ENCODE results near the gene CPEB3. TPM values are rescaled to one million over a fixed set of nuclear protein-coding genes. Genes with fewer than 3 reads are reported as not detected.

Gene CPEB3
- polyA plus RNA-seq, 2 of the 4 experiments (the other 2 are of a cell fraction) = 0.37 to 0.41 TPM

DNA sequence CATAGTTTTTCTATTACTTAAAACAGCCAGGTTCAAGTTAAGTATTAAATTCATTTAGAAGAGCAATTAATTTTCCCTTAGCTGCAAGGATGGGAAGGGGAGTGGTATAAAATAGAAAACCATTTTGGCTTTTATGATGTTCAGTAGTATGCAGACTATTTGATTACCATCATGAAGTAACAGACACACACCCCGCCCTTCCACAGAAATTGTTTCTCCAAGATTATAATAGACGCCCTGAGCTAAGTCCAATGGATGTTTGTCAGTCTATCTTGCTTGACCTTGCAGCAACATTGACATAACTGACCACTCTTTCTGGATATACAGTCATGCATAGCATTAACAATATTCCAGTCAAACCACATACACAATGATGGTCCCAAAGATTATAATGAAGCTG is 42.3 kb downstream of the CPEB3 start:
- no peak for TF ChIP-seq EHMT2 (IDR thresholded peaks at IDR 0.05; ENCODE audit: low read depth)
- no peak for TF ChIP-seq TP53 (CRISPR knock-in tag; IDR thresholded peaks at IDR 0.05)
- TF ChIP-seq RFX5 (IDR thresholded peaks at IDR 0.05) = no peak
- TF ChIP-seq MAX (IDR thresholded peaks at IDR 0.05) = no peak
- no peak for TF ChIP-seq POLR2A (IDR thresholded peaks at IDR 0.05; ENCODE audit: low read length)
- TF ChIP-seq NR3C1 (IDR thresholded peaks at IDR 0.05) = no peak
- TF ChIP-seq HOXA7 (CRISPR knock-in tag; IDR thresholded peaks at IDR 0.05) = no peak
- FAIRE-seq = no peak
- Histone ChIP-seq H3K27ac (no peak overlapping the region), H3K4me2 (no peak overlapping the region), H3K4me1 (peaks cover 2% of the 10 kb centered on the region; the same call in 1 of the 3 replicates), H3K9me3 (no peaks in the 10 kb centered on the region), H3K4me3 (no peak overlapping the region)
- DNase-seq (ENCODE audit: low read depth in 1 of 2, low spot score in 1 of 2) = no peak
- 79% methylated on average over 2 of the region's 2 CpGs for WGBS (ENCODE audit: missing lambda C conversion rate)
- ChIA-PET CTCF (interaction anchor here (1.4 kb wide), 1 partner anchor 161 kb away, joined by 4 read pairs; no protein-coding TSS in a partner anchor), POLR2A (no interaction called here)
- no peak for ATAC-seq

- ChIA-PET CTCF (interaction anchor here (1.2 to 1.5 kb wide), 2 partner anchors 119 to 157 kb away, joined by 3 read pairs; no protein-coding TSS in a partner anchor), POLR2A (no interaction called here)
- FAIRE-seq (no peak), DNase-seq (ENCODE audit: low read depth in 1 of 2, low spot score in 1 of 2) (no peak), ATAC-seq (no peak)
- no peak overlapping the region for H3K4me2 ChIP-seq
- peaks cover 9% of the 10 kb centered on the region; the same call in 1 of the 3 replicates for H3K4me1 ChIP-seq
- H3K9me3 ChIP-seq = no peaks in the 10 kb centered on the region
- TF ChIP-seq RNF2 (IDR thresholded peaks at IDR 0.05; ENCODE audit: borderline replicate concordance, low read depth) (no peak), PHF8 (IDR thresholded peaks at IDR 0.05; ENCODE audit: borderline replicate concordance, low read depth) (no peak), CEBPB (IDR thresholded peaks at IDR 0.05) (no peak), HOXB13 (CRISPR knock-in tag; IDR thresholded peaks at IDR 0.05; ENCODE audit: low read depth) (no peak), ELK1 (IDR thresholded peaks at IDR 0.05; ENCODE audit: low read depth, low read length) (no peak), RCOR1 (IDR thresholded peaks at IDR 0.05; ENCODE audit: low read depth, low read length) (no peak), NR3C1 (IDR thresholded peaks at IDR 0.05) (no peak), EHMT2 (IDR thresholded peaks at IDR 0.05; ENCODE audit: low read depth) (no peak), CBX2 (IDR thresholded peaks at IDR 0.05; ENCODE audit: borderline replicate concordance, low read depth) (no peak), TFCP2L1 (CRISPR knock-in tag; IDR thresholded peaks at IDR 0.05) (no peak)
- TF ChIP-seq, protein P1, sequence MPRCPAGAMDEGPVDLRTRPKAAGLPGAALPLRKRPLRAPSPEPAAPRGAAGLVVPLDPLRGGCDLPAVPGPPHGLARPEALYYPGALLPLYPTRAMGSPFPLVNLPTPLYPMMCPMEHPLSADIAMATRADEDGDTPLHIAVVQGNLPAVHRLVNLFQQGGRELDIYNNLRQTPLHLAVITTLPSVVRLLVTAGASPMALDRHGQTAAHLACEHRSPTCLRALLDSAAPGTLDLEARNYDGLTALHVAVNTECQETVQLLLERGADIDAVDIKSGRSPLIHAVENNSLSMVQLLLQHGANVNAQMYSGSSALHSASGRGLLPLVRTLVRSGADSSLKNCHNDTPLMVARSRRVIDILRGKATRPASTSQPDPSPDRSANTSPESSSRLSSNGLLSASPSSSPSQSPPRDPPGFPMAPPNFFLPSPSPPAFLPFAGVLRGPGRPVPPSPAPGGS (IDR thresholded peaks at IDR 0.05) = no peak
- no peak overlapping the region for H3K27ac ChIP-seq
- 84% methylated on average over 3 of the region's 3 CpGs for WGBS (ENCODE audit: missing lambda C conversion rate)
- no peak overlapping the region for H3K4me3 ChIP-seq
Measured at GRCh38 chr10:92244796-92245195, 46.1 kb downstream of the CPEB3 start.

DNA sequence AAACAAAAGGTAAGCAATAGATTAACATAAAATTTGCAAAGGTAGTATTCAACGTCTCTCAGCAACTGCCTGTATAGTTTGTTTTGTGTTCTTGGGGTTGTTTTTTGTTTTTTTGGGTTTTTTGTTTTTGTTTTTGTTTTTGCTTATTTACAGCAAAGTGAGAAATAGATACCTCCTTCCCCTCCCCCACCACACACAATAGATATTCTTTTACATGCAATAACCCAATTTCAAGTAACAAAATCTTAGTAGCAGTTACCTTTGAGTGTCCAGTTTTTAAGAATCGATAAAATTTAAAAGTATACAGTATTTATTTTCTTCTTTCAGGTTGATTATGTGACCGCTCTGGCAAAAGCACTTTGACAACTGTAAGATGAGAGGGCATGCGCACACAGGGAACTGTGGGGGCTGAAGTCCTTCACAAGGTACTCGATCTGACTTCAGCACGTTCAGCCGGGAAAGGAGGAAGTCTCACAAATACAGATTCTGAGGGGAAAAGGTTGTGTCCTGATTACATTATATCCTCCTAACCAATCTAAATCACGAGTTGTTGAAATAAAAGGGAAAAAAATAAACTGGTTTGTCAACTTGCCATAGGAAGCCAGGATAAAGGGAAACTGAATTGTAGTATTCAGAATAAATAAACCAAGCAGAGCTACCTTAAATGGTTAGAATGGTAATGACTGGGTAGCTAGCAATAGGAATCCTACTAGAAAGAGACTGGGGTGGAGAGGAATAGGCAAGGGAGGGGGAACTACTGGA is 47.8 kb downstream of the CPEB3 start:
- peak in 1 of 2 experiments; percentile 50 for DNase-seq (ENCODE audit: low read depth in 1 of 2, low spot score in 1 of 2)

More for the DNA sequence above, 47.8 kb downstream of the CPEB3 start:
- peak in 1 of 2 experiments; percentile 63; a peak in 3 of 6 replicates for ATAC-seq
- no peaks in the 10 kb centered on the region for H3K9me3 ChIP-seq
- 26% methylated on average over 8 of the region's 8 CpGs for WGBS (ENCODE audit: missing lambda C conversion rate)
- TF ChIP-seq FOXS1 (CRISPR knock-in tag; IDR thresholded peaks at IDR 0.05) = no peak
- TF ChIP-seq GATA3 (IDR thresholded peaks at IDR 0.05; ENCODE audit: borderline replicate concordance) = no peak
- TF ChIP-seq, protein P2, sequence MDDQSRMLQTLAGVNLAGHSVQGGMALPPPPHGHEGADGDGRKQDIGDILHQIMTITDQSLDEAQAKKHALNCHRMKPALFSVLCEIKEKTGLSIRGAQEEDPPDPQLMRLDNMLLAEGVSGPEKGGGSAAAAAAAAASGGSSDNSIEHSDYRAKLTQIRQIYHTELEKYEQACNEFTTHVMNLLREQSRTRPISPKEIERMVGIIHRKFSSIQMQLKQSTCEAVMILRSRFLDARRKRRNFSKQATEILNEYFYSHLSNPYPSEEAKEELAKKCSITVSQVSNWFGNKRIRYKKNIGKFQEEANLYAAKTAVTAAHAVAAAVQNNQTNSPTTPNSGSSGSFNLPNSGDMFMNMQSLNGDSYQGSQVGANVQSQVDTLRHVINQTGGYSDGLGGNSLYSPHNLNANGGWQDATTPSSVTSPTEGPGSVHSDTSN (IDR thresholded peaks at IDR 0.05) = no peak
- FAIRE-seq = no peak
- ChIA-PET POLR2A (no interaction called here), CTCF (interaction anchor here (0.6 to 1.3 kb wide), 3 partner anchors 27 to 331 kb away, joined by 3 read pairs; partner anchors contain the start of gene IDE)
- H3K4me3 ChIP-seq = peak overlapping the region; percentile 20; the same call in 1 of the 3 replicates
- H3K4me1 ChIP-seq = peaks cover 22% of the 10 kb centered on the region
- no peak overlapping the region for H3K27ac ChIP-seq
- H3K4me2 ChIP-seq = peak overlapping the region; percentile 68
